Gastrocnemius medialis (tissue), 4 donors: ENCODE results near the gene KCNIP3. TPM values are rescaled to one million over a fixed set of nuclear protein-coding genes. Genes with fewer than 3 reads are reported as not detected.

Experiments
- ATAC-seq, 2 donors: fragments of 150-250 bp; one replicate each; pipeline ENCODE4 v1.9.1; 2016
- DNase-seq, 2 donors: peaks; one replicate each; pipeline ENCODE4 v3.0.0-alpha.2; 2019
- H3K27ac ChIP-seq, 4 donors: fragments of 200-600 bp; sonication (generic); 1 replicate in 1 of 4; 2 replicates in 3 of 4; pipeline ENCODE4 v1.5.1; 2016 to 2018; ENCODE audit warnings: mild to moderate bottlenecking in 2 of 4, moderate library complexity in 1 of 4
- H3K27me3 ChIP-seq, 3 donors: fragments of 200-600 bp; sonication (generic) in 2 of 3; 1 replicate in 1 of 3; 2 replicates in 2 of 3; pipeline versions ENCODE4 v1.5.1 to v1.6.0; 2016 to 2019; ENCODE audit warnings: mild to moderate bottlenecking in 1 of 3, moderate library complexity in 1 of 3
- H3K36me3 ChIP-seq, 2 donors: fragments of 200-600 bp; sonication (generic) in 1 of 2; one replicate each; pipeline ENCODE4 v1.5.1; 2017 to 2018
- H3K4me1 ChIP-seq, 2 donors: fragments of 200-600 bp; sonication (generic) in 1 of 2; one replicate each; pipeline ENCODE4 v1.5.1; 2016 to 2017; ENCODE audit warnings: mild to moderate bottlenecking in 2 of 2
- H3K4me3 ChIP-seq, 4 donors: fragments of 200-600 bp; sonication (generic) in 3 of 4; 1 replicate in 1 of 4; 2 replicates in 3 of 4; pipeline ENCODE4 v1.5.1; 2016 to 2019; ENCODE audit warnings: mild to moderate bottlenecking in 2 of 4
- H3K9me3 ChIP-seq, 3 donors: fragments of 200-600 bp; sonication (generic) in 2 of 3; 1 replicate in 1 of 3; 2 replicates in 2 of 3; pipeline ENCODE4 v1.5.1; 2016 to 2019
- POLR2A ChIP-seq, 2 donors: fragments of 450-650 bp; IDR thresholded peaks; one replicate each; pipeline ENCODE4 v1.6.1; 2017; ENCODE audit warnings: antibody characterized with exemption in 2 of 2, mild to moderate bottlenecking in 2 of 2, moderate library complexity in 2 of 2
- in situ Hi-C, 4 donors: fragments of 200-750 bp; cut with MboI; loops; one replicate each; pipeline versions ENCODE4 v1.15.0 to v1.8.0; 2017; ENCODE audit warnings: low sequenced_read_pairs in 4 of 4
- intact Hi-C: fragments of 100-400 bp; cut with DNase I; formaldehyde crosslinking; loops from one replicate; pipeline ENCODE4 v1.15.1; 2023; ENCODE audit warnings: low total_unique reads
- total RNA-seq, 4 donors: library from RNA; depleted of rRNA; stranded (reverse); fragments of >200 nt; gene quantifications; one replicate each; pipeline versions ENCODE4 v1.1.0 to v1.2.3, GENCODE V29; 2016
- TF ChIP-seq, protein P1 (sequence below), 5 experiments: fragments of 450-650 bp in 3 of 5; fragments of 200-600 bp in 2 of 5; sonication (generic) in 2 of 5; IDR thresholded peaks in 4 of 5; conservative IDR thresholded peaks in 1 of 5; 1 replicate in 4 of 5; 2 replicates in 1 of 5; pipeline ENCODE4 v1.5.1; 2016 to 2019; ENCODE audit warnings: antibody characterized with exemption in 5 of 5, mild to moderate bottlenecking in 3 of 5, moderate library complexity in 3 of 5

The KCNIP3 gene
- total RNA-seq, 4 donors from 2014 or later: 0.55 to 2.9 (median 1.0) TPM

DNA sequence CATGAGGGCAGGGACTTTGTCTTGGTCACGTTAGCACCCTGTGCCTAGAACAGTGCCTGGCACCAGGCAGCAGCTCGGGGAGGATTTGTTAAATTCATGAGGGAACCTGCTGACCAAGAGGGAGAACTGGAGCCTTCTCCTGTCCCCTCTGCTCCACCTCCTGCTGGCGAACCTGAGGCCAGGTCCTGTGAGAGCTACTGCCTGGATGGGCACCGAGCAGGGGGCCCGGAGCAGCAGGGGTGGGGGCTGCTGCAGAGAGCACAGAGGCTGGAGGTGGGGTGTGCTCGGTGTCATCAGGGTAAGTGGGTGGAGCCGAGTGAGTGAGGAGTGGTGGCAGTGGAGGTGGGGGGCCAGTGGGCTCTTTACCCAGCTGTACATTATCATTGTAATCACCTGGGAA lies 53.2 kb downstream of the KCNIP3 start:
- ATAC-seq (no peak), DNase-seq (no peak)
- Histone ChIP-seq H3K4me3 (no peak overlapping the region), H3K4me1 (peaks cover under 1 to 3% of the 10 kb centered on the region in 2 donors), H3K27me3 (no peaks in the 10 kb centered on the region), H3K9me3 (no peaks in the 10 kb centered on the region), H3K27ac (no peak overlapping the region), H3K36me3 (no peaks in the 10 kb centered on the region)
- TF ChIP-seq POLR2A (IDR thresholded peaks at IDR 0.05): no peak
- TF ChIP-seq, protein P1, sequence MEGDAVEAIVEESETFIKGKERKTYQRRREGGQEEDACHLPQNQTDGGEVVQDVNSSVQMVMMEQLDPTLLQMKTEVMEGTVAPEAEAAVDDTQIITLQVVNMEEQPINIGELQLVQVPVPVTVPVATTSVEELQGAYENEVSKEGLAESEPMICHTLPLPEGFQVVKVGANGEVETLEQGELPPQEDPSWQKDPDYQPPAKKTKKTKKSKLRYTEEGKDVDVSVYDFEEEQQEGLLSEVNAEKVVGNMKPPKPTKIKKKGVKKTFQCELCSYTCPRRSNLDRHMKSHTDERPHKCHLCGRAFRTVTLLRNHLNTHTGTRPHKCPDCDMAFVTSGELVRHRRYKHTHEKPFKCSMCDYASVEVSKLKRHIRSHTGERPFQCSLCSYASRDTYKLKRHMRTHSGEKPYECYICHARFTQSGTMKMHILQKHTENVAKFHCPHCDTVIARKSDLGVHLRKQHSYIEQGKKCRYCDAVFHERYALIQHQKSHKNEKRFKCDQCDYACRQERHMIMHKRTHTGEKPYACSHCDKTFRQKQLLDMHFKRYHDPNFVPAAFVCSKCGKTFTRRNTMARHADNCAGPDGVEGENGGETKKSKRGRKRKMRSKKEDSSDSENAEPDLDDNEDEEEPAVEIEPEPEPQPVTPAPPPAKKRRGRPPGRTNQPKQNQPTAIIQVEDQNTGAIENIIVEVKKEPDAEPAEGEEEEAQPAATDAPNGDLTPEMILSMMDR (IDR thresholded peaks at IDR 0.05 in 4 of 5, conservative IDR thresholded peaks at IDR 0.05 in 1 of 5): no peak
- intact Hi-C loops: no loop called here
- in situ Hi-C loops: no loop called here

DNA sequence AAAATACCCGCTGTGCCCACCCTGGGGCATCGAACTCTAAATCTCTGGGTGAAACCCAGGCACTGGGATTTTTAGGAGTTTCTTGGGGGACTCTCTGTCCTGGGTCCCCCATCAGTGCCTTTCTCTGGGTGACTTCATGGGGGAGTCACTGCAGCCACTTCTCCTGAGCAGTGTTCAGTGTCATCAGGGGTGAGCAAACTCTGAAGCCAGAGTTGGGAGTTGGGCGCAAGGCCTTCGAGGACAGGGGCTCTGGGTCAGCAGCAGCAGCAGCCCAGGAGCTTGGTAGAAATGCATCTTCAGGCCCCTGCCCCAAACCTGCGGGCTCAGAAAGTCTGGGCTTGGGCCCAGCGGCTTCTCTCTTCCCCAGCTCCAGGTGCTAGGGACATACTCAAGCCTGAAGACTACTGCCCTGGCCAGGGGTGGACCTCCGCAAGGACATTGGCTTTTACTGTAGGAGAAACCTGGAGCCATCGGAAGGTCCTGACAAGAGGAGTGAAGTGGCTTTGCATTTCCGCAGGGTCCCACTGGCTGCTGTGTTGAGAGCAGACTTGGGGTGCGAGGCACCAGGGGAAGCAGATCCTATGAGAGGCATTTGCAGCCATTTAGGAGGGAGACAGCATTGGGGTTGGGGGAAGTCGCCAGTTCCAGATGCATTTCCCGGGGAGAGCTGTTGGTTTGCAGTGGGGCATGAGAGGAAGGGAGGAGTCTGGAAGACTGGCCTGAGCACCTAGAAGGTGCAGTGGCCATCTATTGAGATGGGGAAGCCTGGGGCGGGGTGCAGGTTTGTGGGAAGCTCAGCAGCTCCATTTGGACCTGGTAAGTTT lies 53.8 kb downstream of the KCNIP3 start:
- Histone ChIP-seq H3K9me3 (no peaks in the 10 kb centered on the region), H3K4me3 (no peak overlapping the region), H3K27ac (no peak overlapping the region), H3K4me1 (no peaks in the 10 kb centered on the region), H3K36me3 (no peaks in the 10 kb centered on the region), H3K27me3 (no peaks in the 10 kb centered on the region)
- intact Hi-C loops (no loop called here), in situ Hi-C loops (no loop called here)
- DNase-seq (no peak), ATAC-seq (no peak)
- TF ChIP-seq, protein P1 (IDR thresholded peaks at IDR 0.05 in 4 of 5, conservative IDR thresholded peaks at IDR 0.05 in 1 of 5): no peak
- no peak for TF ChIP-seq POLR2A (IDR thresholded peaks at IDR 0.05)

DNA sequence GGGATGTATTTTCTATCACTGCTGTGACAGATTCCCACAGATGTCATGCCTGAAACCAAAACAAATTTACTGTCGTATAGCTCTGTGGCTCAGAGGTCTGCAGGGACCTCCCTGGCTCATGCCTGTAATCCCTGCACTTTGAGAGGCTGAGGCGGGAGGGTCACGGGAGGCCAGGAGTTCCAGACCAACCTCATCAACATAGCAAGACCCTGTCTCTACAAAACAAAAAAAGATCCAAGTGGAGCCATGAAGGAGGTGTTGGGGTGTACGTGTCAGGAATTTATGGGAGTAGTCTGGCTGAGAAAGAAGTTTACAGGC lies 54.4 kb downstream of the KCNIP3 start:
- Histone ChIP-seq H3K4me1 (no peaks in the 10 kb centered on the region), H3K36me3 (no peaks in the 10 kb centered on the region), H3K27me3 (no peaks in the 10 kb centered on the region), H3K4me3 (no peak overlapping the region), H3K9me3 (no peaks in the 10 kb centered on the region), H3K27ac (no peak overlapping the region)
- DNase-seq (no peak), ATAC-seq (no peak)
- intact Hi-C loops (no loop called here), in situ Hi-C loops (no loop called here)
- TF ChIP-seq, protein P1 (IDR thresholded peaks at IDR 0.05 in 4 of 5, conservative IDR thresholded peaks at IDR 0.05 in 1 of 5): no peak
- no peak for TF ChIP-seq POLR2A (IDR thresholded peaks at IDR 0.05)

DNA sequence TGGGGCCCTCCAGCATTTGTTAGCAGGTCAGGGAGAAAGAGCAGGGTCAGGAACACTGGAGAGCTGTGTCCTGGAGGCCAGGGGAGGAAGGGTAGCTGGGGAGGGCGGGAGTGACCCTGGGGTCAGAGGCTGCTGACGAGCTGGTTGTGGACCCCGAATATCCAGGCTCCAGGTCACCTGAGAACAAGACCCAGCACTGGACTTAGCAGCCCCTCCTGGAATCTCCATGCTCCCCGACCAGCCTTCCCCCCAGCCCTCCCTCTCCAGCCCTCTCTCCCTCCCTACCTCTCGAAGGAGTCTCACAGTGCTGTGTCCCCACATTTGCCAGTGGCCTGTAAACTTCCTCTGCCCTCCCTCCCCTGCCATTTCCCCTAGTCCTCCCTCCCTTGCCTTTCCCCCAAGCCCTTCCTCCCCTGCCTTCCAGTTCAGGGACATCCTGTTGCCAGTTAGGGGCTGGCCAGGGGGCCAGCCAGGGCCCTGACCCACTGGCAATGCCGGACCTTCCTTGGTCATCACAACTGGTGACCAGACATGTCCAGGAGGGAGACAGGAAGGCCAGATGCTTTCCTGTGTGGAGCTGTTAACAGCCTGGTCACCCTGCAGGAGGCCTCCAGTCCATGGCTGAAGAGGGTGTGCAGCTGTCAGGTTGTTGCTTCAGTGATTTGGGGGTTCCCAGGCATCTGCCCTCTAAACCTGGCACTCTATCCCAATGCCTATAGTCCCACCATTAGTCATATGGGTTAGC lies 55.3 kb downstream of the KCNIP3 start:
- TF ChIP-seq POLR2A (IDR thresholded peaks at IDR 0.05): no peak
- TF ChIP-seq, protein P1 (IDR thresholded peaks at IDR 0.05 in 4 of 5, conservative IDR thresholded peaks at IDR 0.05 in 1 of 5): no peak
- ATAC-seq (no peak), DNase-seq (no peak)
- Histone ChIP-seq H3K36me3 (no peaks in the 10 kb centered on the region), H3K27me3 (no peaks in the 10 kb centered on the region), H3K4me1 (no peaks in the 10 kb centered on the region), H3K9me3 (no peaks in the 10 kb centered on the region), H3K27ac (no peak overlapping the region), H3K4me3 (no peak overlapping the region)
- intact Hi-C loops: no loop called here
- in situ Hi-C loops: no loop called here
